HG03565 (cell line): ENCODE data around the gene UBR7.
"Not testable (repeated sequence)": the region's sequence is repeated elsewhere in the genome, so short reads cannot be mapped to it uniquely, and the experiment has no call there.

Experiments used
- ATAC-seq: cut with Tn5 transposase; IDR thresholded peaks from one replicate; pipeline ENCODE4 v1.9.1; 2021; ENCODE audit warnings: mild to moderate bottlenecking, moderate library complexity; ENCODE audit not compliant: unreplicated experiment

The UBR7 gene

DNA sequence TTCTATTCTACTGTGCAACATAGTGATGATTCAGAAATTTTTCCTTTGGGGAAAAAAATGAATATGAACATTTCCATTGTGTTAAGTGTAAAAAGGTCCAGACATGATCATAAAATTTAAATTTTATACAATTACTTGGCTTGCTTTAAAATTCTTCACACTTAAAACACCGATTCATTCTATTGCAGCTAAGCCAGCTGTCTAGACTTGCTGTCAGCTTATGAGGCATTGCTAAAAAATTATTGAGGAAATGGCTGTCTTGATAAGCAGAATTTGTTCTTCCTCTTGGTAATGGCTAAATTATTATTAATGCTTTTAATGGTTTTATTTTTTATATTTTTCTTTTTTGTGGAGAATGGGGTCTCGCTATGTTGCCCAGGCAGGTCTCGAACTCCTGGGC is 20.1 kb upstream of the UBR7 start:
- no peak for ATAC-seq

DNA sequence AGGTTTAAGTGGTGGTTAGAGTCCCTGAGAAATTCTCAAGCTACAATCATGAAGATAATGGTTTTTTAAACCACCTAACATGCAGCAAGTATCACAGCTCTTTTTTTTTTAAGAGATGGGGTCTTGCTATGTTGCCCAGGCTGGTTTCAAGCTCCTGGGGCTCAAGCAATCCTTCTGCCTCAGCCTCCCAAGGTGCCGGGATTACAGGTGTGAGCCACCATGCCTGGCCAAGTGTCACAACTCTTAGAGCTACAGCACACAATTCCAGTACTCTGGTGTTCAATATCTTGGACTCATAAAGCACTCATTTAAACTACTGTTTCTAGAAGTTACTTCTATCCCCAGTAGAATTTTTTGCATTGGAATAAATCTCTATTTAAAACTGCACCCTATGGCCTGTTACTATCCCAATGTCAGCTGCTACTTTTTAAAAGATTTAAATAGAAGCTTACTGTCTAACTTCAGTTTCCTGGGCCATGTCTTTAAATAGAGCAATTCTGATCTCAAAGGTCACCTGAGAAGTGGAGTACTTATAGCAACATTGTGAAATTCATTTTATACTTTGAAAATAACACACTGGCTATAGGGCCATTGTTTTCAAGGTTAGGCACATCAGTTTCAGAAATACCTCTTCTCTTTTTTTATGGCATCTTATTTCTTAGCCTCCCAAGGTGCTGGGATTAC is 11.6 kb upstream of the UBR7 start:
- ATAC-seq = no peak

DNA sequence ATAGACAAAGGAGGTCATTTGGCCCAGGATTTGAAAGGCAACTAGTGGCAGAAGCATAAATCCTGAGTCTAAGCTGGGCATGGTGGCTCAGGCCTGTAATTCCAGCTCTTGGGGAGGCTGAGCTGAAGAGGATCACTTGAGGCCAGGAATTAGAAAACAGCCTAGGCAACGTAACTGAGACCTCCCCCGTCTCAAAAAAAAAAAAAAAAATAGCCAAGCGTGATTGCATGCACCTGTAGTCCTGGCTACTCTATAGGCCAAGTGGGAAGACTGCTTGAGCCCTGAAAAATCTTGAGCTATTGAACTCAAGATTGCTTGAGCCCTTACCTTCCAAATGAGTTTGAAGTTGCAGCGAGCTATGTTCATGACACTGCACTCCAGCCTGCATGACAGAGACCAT is 8.0 kb upstream of the UBR7 start:
- ATAC-seq = no peak

DNA sequence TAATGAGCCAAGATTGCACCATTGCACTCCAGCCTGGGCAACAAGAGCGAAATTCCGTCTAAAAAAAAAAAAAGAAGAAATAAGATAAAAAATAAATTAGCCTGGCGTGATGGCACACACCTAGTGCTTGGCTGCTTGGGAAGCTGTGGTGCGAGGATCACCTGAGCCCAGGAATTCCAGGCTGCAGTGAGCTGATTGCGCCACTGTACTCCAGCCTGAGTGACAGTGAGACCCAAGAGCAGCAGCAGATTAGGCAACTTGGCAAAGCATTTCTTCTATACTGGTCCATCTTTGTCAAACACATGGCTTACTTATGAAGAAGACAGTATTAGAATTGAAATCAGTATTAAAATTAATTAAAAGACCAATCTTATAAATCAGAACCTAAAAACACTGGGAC is 6.5 kb upstream of the UBR7 start:
- ATAC-seq = no peak

DNA sequence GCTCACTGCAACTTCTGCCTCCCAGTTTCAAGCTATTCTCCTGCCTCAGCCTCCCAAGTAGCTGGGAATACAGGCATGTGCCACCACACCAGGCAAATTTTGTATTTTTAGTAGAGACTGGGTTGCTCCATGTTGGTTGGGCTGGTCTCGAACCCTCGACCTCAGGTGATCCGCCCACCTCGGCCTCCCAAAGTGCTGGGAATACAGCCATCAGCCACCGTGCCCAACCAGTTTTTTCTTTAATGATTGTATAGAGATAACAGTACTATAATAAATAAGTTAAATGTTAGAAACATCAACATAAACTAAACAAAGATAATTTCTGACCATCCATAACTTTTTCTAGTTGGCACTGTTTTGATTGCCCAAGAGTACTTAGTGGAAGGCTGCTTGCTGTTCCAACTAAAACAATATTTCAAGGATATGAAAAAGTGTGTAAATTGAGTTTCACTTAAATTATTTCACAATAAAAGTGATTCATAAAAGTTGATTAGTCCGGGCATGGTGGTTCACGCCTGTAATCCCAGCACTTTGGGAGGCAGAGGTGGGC is 5.8 kb upstream of the UBR7 start:
- ATAC-seq = no peak

DNA sequence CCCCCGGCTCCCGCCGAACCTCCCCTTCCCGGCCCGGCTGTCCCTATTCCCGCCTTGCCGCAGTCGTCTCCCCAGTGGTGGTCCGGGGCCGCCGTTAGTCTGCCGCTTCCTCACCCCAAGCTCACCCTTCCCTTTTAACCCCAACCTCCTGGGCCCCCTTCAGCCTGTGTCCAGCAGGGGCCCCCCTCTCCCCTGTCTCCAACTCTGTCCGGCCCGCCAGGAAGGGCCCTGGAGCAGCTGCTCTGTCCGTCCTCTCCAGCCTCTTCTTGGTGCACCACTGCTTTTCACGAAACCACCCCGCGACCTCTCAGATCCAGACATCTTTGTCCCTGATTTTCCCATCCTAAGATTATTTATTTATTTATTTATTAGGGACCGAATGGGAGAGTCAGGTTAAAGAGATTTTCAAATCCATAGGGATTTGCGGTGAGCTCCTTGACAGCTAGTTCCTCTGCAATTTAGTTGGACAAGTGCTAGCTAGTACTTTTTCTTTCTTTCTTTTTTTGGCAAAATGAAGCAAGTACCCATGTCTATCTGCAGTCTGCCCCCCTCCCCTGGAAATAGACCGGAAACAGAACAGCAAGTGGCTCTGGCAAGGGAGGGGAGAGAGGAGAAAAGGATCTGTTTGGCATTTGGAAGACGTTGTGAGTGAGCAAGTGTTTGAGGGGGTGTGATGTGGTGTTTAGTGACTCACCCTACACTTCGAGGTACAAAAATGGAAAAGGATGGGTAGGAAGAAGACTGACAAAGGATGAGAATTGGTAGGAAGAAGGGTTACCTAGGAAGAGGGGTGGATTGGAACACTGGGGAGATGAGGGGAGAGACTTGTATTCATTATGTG is 632 bp downstream of the UBR7 start:
- ATAC-seq = peak; percentile 2

DNA sequence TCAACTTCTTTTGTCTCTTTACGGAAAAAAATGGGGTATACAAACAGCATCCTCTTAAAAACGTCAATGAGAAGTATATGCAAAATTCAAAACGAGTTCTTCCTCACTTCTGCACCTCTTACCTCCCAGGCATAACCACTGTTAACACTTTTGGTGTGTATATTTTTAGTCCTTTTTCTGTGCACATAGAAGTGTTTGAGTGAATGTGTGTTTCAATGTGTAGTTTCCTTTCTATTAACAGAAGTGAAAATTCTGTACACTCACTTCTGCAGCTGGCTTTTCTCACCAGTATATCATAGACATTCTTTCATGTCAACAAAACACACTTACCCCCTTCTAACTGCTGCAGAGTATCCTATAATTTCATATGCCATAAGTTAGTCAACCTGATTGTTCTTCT is 5.4 kb downstream of the UBR7 start:
- ATAC-seq = peak; percentile 78

DNA sequence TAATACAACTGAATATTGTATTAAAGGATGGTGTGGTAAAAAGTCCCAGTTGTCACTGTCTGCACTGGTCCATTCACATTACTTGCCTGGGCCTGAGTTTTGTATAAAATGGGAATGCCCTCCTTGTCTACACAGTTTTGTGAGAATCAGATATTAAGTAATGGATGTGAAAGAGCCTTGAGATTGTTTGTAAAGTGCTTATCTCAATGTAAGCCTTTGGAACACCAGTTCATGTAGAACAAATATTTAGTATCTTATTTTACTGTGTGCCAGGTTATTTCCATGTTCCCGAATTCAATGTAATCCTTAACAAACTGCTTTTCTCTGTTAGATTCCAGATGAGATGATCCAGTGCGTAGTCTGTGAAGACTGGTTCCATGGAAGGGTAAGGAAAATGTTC is 7.5 kb downstream of the UBR7 start:
- no peak for ATAC-seq

DNA sequence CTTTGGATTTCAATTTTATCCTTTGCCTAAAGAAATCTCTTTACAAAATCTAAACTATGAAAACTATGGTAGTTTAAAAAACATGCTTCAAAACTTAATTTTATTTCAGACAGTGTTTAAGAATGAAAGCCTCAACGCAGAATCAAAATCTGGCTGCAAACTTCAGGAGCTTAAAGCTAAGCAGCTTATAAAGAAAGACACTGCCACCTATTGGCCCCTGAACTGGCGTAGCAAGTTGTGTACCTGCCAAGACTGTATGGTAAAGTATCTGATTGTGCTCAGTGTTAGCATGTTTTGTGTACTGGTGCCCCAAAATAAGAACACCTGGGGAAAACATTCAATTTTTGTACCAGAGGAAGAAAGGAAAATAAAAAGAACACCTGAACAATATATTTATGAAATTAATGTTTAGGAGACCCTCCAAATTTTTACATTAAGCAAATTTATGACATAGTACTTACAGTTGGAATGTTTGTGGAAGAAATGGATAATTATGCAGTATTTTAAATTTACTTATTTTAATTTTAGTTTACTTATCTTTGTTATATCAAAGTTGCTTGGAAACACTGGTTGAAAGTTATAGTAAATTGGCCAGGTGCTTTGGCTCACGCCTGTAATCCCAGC is 12.2 kb downstream of the UBR7 start:
- ATAC-seq = peak; percentile 76

DNA sequence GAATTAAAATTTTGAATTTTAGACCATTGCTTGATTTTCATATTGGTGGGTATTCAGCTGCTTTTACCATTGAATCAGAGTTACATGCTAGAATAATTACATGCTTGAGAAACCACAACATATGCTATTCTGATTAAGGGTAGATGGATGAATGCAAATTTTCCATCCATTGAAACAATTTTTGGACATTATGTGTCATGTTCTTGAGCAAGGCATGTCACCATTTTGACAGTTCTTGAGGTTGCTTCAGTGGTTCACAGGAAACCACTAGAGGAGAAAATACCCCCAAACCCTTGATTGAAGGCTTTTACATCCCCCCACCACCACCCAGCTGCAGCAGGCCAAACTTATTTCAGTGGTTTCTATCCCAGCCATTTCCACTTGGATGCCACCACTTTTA is 13.5 kb downstream of the UBR7 start:
- ATAC-seq = no peak

DNA sequence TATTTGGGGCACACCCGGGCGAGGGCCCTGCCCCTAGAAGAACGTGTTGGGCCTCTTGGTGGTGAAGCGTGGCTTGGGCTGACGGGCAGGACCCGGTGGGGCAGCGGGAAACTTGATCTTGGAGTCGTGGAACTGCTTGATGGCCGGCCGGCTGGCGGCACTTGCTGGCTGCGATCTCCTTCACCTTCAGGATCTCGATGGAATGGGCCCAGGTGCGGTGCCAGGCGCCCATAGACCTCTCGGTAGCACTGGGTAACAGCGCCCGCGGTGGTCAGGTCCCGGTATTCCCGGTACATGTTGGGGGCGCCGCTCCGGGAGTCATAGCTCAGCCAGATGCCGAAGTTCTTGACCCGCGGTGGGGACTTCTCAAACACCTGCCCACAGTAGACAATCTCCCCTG is 16.5 kb downstream of the UBR7 start:
- ATAC-seq = no peak

DNA sequence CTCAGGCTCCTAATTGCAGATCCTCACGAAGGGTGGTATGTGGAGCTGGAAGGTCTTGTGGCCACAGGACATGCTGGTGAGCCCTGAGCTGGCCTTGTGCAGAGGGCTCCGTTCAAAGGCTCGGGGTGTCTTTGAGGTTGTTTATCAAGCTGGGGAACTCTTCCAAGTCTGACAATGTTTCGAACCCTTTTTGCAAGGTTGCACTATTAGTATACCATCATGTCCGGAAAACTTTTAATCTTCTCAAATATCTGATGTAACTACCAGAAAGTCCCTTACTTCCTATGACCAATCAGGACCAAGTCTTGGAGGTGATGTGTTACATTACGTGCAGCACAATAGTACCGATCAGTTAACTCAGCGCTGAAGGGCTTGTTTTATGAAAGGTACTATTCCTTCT is 21.5 kb downstream of the UBR7 start:
- ATAC-seq = no peak

DNA sequence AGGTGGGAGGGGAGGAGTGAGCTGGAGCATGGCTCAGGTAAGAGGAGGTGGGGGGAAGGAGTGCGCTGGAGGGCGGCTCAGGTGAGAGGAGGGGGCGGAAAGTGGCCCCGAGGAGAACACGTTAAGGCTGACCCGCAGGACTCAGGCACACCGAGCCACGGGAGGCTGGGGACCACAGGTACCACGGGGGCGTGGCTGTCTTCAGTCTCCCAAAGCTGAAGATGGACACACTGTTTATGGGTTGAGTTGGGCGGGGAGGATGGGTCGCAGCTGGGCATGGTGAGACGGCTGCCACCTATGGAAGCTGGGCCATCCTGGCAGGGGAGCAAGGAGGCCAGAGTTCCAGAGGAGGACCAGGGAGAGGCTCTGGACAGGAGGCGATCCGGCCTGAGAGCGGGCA is 23.5 kb downstream of the UBR7 start:
- no peak for ATAC-seq

DNA sequence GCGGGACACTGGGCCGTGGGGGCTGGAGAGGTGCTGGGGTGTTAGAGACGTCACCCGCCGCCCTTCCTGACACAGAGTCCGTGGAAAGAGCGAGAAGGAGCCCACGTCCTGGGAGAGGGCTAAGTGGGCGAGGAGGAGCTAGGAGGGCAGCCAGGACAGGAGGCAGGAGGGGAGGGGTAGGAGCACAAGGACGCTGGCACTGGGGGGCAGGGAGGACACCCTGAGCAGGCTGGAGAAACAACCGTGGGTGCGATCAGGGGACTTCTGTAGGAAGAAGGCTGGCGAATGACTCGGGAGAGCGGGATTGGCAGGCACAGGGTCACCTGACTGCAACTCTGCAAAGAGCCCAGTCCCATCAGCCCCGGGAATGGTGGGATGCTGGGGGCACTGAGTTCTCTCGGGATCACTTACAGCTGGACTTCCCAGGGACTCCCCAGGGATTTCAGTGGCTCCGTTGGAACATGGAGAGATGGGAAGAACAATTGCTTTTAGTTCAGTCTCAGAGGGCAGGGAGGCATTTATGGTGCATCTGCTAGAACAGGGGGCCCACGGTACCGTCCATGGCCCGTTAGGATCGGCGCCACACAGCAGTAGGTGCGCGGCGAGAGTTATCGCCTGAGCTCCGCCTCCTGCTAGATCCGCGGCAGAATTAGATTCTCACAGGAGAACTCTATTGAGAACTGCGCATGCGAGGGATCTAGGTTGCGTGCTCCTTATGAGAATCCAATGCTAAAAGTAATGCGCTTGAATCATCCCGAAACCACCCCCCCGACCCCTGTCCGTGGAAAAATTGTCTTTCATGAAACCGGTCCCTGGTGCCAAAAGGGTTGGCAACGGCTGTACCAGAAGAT is 24.3 kb downstream of the UBR7 start:
- ATAC-seq = no peak

DNA sequence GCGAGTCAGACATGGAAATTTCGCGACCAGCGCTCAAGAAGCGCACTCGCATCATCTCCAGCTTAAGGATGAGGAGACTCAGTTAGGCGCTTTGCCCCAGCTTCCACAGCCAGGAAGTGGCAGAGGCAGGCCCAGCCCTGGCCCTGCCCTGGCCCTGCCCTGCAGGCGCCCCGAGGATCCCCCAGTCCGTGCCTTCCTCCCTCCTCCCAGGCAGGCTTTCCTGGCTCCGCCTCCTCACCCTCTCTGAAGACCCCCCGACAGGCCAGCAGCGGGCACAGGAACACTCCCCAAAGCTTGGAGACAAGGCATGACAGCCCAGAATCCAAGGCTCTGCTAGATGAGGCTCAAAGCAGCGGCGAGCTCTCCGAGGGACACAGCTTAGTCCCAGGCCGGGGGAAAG is 25.1 kb downstream of the UBR7 start:
- no peak for ATAC-seq

DNA sequence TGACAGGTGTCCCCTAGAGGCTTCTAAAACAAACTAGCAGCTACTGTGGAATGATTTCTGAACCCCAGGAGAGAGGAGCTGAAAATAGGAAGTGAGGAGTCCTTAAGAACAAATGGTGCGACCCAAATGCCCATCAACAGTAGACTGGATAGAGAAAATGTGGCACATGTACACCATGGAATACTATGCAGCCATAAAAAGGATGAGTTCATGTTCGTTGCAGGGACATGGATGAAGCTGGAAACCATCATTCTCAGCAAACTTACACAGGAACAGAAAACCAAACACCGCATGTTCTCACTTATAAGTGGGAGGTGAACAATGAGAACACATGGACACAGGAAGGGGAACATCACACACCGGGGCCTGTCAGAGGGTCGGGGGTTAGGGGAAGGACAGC is 26.0 kb downstream of the UBR7 start:
- ATAC-seq = not testable (repeated sequence)

DNA sequence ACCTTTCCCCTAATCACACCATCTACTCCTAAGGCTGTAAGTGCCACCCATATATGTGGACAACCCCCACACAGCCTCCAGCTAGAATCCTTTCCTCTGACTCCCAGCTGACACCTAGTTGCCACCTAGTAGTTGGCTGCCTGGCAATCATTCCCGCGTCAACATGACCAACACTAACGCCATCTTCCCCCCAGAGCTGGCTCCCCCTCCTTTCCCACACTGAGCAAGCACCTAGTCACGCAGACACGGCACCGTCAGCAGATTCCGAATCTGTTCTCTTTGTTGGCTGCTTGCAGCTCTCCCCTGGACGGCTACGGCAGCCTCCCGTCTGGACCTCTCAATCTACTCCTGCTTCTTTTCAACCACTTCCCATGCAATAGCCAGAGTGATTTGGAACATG is 27.7 kb downstream of the UBR7 start:
- ATAC-seq = no peak

DNA sequence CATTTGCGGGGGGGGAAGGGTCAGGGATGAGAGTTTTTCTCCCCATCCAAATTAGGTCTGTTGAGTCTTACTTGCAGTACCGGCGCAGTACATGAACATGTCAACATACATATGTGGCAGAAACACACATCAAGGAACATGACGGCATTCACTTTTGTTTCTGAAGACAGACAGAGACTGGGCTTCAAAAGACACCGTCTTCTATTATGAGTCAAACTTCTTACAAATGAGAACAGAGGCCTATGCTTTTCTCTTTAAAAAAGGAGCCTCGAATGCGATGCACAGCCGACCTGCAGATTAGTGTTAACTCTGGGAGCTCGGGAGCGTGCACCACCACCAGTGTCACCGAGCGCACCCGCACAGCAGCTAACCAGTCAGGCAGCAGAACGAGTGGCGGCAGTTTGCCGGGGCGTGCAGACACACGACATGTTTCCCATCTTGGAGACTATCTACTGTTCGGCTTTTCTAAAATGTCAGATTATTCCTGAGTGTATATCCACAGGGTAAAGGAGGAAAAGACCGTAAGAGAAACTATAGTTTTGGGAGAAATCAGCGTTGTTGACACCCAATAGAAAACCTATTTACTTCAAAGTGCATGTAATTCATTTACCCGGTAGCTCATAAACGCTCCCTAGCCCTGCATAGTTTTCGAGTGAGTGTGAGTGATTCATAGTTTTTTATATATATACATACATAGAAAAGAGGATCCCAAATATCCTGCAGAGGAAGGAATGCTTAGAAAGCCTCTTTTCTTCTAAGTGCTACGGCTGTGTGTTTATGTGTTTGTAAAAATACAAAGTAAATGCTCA is 33.0 kb downstream of the UBR7 start:
- ATAC-seq = no peak

DNA sequence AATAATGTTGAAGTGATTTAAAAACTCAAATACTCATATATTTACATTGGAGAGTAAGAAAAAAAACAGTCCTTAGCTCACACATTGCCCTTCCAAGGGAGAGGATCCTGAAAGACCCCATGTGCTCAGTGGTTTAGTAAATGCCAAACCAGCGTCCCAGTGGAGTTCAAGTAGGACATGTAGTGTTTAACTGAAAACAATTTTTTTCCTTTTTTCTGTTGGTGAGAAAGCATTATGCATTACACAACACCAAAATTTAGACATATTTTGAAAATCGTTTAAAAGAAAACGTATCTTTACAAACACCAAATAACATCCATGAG is 33.6 kb downstream of the UBR7 start:
- no peak for ATAC-seq

DNA sequence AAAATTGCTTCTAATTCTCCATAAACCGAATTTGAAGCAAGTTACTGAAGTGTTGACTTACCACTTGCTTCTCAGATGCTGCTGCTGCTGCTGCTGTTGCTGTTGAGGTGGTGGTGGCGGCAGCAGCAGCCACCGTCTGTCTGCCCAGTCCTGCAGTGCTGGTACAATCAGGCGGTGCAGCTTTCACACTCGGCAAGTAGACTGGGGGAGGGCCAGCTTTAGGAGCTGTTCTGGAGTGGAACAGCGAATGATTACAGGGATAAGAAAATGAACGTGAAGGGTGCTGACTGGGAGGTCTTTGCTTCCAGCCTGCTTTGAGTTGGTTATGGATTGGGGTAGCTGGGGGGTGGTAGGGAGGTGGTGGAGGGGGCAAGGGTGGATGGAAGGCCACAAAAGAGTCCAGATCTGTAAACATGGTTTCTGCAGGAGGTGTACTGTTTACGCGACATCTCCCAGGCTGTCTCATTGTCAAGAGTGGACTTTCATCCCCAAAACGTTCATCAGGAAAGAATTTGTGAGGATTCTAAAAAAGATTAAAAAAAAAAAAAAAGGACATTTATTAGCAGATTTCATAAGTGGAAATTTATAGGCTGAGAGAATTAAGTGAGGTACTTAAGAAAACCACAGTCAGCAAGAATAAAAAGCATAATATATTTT is 38.8 kb downstream of the UBR7 start:
- ATAC-seq = no peak
